GM18909 (cell line): Measurements from ENCODE around the gene PABPN1.
"Not testable (repeated sequence)": the region's sequence is repeated elsewhere in the genome, so short reads cannot be mapped to it uniquely, and the experiment has no call there.

Experiments
- ATAC-seq: cut with Tn5 transposase; IDR thresholded peaks from one replicate; pipeline ENCODE4 v1.9.1; 2021; ENCODE audit warnings: mild to moderate bottlenecking; ENCODE audit not compliant: unreplicated experiment, poor library complexity

PABPN1 gene

GRCh38 chr14:23320584-23321571 is at the start of gene PABPN1:
Gene PABPN1, plus strand, starts transcription at chr14:23321457. Its CDS starts 13 bp downstream, at chr14:23321470.
- peak; percentile 90 for ATAC-seq

- ATAC-seq = no peak
Observed at GRCh38 chr14:23275412-23275811, 45.8 kb upstream of the PABPN1 start.

GRCh38 chr14:23277189-23277588 is 44.1 kb upstream of the PABPN1 start:
- ATAC-seq = no peak

GRCh38 chr14:23277928-23278327 is 43.3 kb upstream of the PABPN1 start:
- not testable (repeated sequence) for ATAC-seq

GRCh38 chr14:23281247-23281646 is 40.0 kb upstream of the PABPN1 start:
- ATAC-seq = no peak

- ATAC-seq = no peak
Observed at GRCh38 chr14:23284654-23285529, 36.4 kb upstream of the PABPN1 start.

GRCh38 chr14:23285530-23286019 is 35.7 kb upstream of the PABPN1 start:
- ATAC-seq = peak; percentile 30

GRCh38 chr14:23286020-23286901 is 35.0 kb upstream of the PABPN1 start, which contains the start of gene HOMEZ:
Gene HOMEZ, minus strand, starts transcription at chr14:23286132. Its CDS starts 180 bp downstream, at chr14:23285952.
- peak; percentile 98 for ATAC-seq

GRCh38 chr14:23286902-23287479 is 34.3 kb upstream of the PABPN1 start:
- ATAC-seq = no peak

GRCh38 chr14:23294734-23295561 is 26.3 kb upstream of the PABPN1 start:
- ATAC-seq = no peak

GRCh38 chr14:23296012-23296777 is 25.1 kb upstream of the PABPN1 start:
- ATAC-seq = no peak

- ATAC-seq = no peak
Observed at GRCh38 chr14:23297096-23297495, 24.2 kb upstream of the PABPN1 start.

- ATAC-seq = no peak
Observed at GRCh38 chr14:23297611-23298277, 23.5 kb upstream of the PABPN1 start.

GRCh38 chr14:23299211-23299957 is 21.9 kb upstream of the PABPN1 start:
- no peak for ATAC-seq

- ATAC-seq = no peak
Observed at GRCh38 chr14:23299986-23300686, 21.1 kb upstream of the PABPN1 start.

GRCh38 chr14:23300687-23301223 is 20.5 kb upstream of the PABPN1 start:
- no peak for ATAC-seq
